PC-9 (cell line): Measurements from ENCODE around the gene MAGEF1. TPM values are rescaled to one million over a fixed set of nuclear protein-coding genes. Genes with fewer than 3 reads are reported as not detected.
"Not testable (repeated sequence)": the region's sequence is repeated elsewhere in the genome, so short reads cannot be mapped to it uniquely, and the experiment has no call there.

Experiments
- BruUV-seq: library from RNA; stranded (reverse); fragments of 400-500 nt; replicated peaks from 2 replicates; lab custom pipeline; 2021; lab: Mats Ljungman, UMichigan
- CTCF ChIA-PET: fragments of 300-600 bp; sonication (Branson Sonifier 250); formaldehyde crosslinking; loops from one replicate; lab custom pipeline; 2022; ENCODE audit warnings: antibody characterized with exemption; lab: Charles Lee
- POLR2A ChIA-PET: fragments of 300-600 bp; sonication (Branson Sonifier 250); formaldehyde crosslinking; loops from one replicate; lab custom pipeline; 2022; ENCODE audit warnings: antibody characterized with exemption; ENCODE audit not compliant: unreplicated experiment; lab: Charles Lee
- DNase-seq, 2 experiments: peaks; one replicate each; pipeline versions ENCODE4 v3.0.0 to v3.0.0-alpha.2; 2015 to 2022; ENCODE audit warnings: mixed read lengths in 1 of 2
- H2AFZ ChIP-seq: fragments of 200-600 bp; sonication (generic); 2 replicates; pipeline ENCODE4 v1.8.1; 2017; ENCODE audit warnings: antibody characterized with exemption
- H3F3A ChIP-seq: fragments of 200-600 bp; sonication (generic); 2 replicates; pipeline ENCODE4 v1.8.1; 2017; ENCODE audit warnings: antibody characterized with exemption, mild to moderate bottlenecking, low read depth; ENCODE audit not compliant: insufficient read depth
- H3K27ac ChIP-seq: fragments of 200-600 bp; sonication (generic); 2 replicates; pipeline ENCODE4 v1.6.1; 2016; ENCODE audit warnings: mixed run types
- H3K27me3 ChIP-seq: fragments of 200-600 bp; sonication (generic); 2 replicates; pipeline ENCODE4 v1.6.1; 2016; ENCODE audit warnings: low read depth, mixed run types; ENCODE audit not compliant: insufficient read depth
- H3K36me3 ChIP-seq: fragments of 200-600 bp; sonication (generic); 2 replicates; pipeline ENCODE4 v1.6.1; 2016; ENCODE audit warnings: low read depth, mixed run types
- H3K4me1 ChIP-seq: fragments of 200-600 bp; sonication (generic); replicated peaks from 2 replicates; pipeline ENCODE4 v1.6.1; 2016; ENCODE audit warnings: mixed run types; ENCODE audit not compliant: insufficient read depth
- H3K4me2 ChIP-seq: fragments of 200-600 bp; sonication (generic); 2 replicates; pipeline ENCODE4 v1.6.1; 2017; ENCODE audit warnings: mixed run types
- H3K4me3 ChIP-seq: fragments of 200-600 bp; sonication (generic); 2 replicates; pipeline ENCODE4 v1.6.1; 2016; ENCODE audit warnings: mixed run types
- H3K79me2 ChIP-seq: fragments of 200-600 bp; sonication (generic); 2 replicates; pipeline ENCODE4 v1.6.1; 2017; ENCODE audit warnings: low read depth, mixed run types
- H3K9me2 ChIP-seq: fragments of 200-600 bp; sonication (generic); 2 replicates; pipeline ENCODE4 v1.8.1; 2017; ENCODE audit warnings: mild to moderate bottlenecking; ENCODE audit not compliant: insufficient read depth
- H3K9me3 ChIP-seq: fragments of 200-600 bp; sonication (generic); 2 replicates; pipeline ENCODE4 v1.8.1; 2016; ENCODE audit warnings: low read depth; ENCODE audit not compliant: insufficient read depth
- H4K20me1 ChIP-seq: fragments of 200-600 bp; sonication (generic); 2 replicates; pipeline ENCODE4 v1.8.1; 2017; ENCODE audit not compliant: insufficient read depth
- EZH2 ChIP-seq: fragments of 200-600 bp; sonication (generic); IDR thresholded peaks from 2 replicates; pipeline ENCODE4 v1.8.0; 2017; ENCODE audit warnings: antibody characterized with exemption, low read depth
- intact Hi-C: fragments of 100-400 bp; cut with micrococcal nuclease; formaldehyde crosslinking; loops from one replicate; pipeline ENCODE4 v1.10.0; 2022; ENCODE audit not compliant: unreplicated experiment
- total RNA-seq: library from RNA; stranded (reverse); gene quantifications from 2 replicates; pipeline ENCODE4 v1.2.3, GENCODE V29; 2021
- TF ChIP-seq, protein P1 (sequence below): fragments of 200-600 bp; sonication (generic); conservative IDR thresholded peaks from 2 replicates; pipeline ENCODE4 v1.6.1; 2017; ENCODE audit warnings: mixed run types, antibody characterized with exemption, mild to moderate bottlenecking, moderate library complexity

MAGEF1 gene
- total RNA-seq, 1 experiment from 2014 or later, result 97.2 TPM

DNA sequence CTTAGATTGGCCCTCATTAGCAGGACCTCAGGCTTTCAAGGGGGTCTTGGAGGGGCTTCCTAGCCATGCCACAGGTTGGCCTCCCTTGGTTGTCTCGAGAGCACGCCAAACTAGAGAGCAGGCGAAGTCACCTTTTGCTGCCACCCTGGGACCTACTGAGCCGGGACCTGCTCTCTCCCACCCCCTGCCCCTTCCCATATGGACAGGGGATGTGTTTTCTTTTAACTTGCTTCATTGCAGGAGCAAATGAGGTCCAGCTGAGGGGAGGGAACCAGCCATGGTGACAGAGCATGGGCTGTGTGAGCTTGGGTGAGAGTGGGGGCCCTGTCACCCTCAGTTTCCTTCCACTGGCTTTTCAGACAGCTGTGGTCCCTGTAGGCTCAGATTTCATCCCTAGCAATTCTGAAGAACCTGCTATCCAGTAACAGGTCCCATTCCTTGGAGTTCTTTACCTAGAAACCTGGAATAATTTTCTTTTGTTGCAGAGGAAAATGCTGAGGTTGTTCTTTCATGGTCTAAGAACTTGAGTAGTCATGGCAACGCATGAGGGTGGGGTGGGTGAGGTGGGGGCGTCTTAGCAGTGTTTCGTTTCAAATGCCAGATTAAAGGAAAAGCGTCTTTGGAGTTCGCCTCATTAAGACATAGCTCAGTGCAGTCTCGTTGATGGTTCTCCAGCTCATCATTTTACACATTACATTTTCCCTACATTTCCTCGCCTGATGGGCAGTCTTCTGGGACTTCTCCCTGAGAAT is 20.1 kb upstream of the MAGEF1 start:
- Histone ChIP-seq H3K9me3 (no peaks in the 10 kb centered on the region), H3K4me1 (peaks cover 16% of the 10 kb centered on the region), H3K4me2 (no peak overlapping the region), H3K79me2 (no peaks in the 10 kb centered on the region), H3K36me3 (no peaks in the 10 kb centered on the region), H3F3A (peaks cover 2% of the 10 kb centered on the region; the same call in 1 of the 2 replicates), H3K27me3 (no peaks in the 10 kb centered on the region), H3K4me3 (no peak overlapping the region), H4K20me1 (no peaks in the 10 kb centered on the region), H2AFZ (no peak overlapping the region), H3K9me2 (no peaks in the 10 kb centered on the region), H3K27ac (no peak overlapping the region)
- CTCF ChIA-PET, result interaction anchor here (0.6 to 1.9 kb wide), 3 partner anchors 11 to 170 kb away, joined by 3 to 6 read pairs (median 5); partner anchors contain the start of gene EPHB3
- TF ChIP-seq, protein P1, sequence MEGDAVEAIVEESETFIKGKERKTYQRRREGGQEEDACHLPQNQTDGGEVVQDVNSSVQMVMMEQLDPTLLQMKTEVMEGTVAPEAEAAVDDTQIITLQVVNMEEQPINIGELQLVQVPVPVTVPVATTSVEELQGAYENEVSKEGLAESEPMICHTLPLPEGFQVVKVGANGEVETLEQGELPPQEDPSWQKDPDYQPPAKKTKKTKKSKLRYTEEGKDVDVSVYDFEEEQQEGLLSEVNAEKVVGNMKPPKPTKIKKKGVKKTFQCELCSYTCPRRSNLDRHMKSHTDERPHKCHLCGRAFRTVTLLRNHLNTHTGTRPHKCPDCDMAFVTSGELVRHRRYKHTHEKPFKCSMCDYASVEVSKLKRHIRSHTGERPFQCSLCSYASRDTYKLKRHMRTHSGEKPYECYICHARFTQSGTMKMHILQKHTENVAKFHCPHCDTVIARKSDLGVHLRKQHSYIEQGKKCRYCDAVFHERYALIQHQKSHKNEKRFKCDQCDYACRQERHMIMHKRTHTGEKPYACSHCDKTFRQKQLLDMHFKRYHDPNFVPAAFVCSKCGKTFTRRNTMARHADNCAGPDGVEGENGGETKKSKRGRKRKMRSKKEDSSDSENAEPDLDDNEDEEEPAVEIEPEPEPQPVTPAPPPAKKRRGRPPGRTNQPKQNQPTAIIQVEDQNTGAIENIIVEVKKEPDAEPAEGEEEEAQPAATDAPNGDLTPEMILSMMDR, result no peak
- no peak for TF ChIP-seq EZH2
- no peak for DNase-seq
- intact Hi-C loops, result no loop called here
- POLR2A ChIA-PET, result no interaction called here
- BruUV-seq, result no TSS peak

DNA sequence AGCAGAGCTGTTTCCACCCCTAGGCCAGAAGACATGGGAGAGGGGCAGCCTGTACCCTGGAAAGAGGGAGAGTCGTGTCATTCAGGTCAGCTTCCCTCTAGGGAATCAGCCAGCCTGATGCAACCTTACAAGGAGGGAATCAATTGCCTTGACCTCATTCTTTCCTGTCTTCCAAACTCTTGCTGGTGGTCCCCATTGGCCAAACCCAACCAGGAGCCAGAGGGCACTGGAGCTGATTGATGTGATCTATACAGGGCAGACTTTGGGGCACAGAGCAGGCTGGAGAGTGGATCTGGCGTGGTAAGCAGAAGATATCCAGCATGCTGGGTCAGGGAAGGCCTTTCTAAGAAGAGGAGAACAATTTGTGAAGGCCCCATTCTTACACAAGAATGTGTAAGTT is 19.1 kb upstream of the MAGEF1 start:
- no peaks in the 10 kb centered on the region for H3K27me3 ChIP-seq
- no peak overlapping the region for H3K27ac ChIP-seq
- POLR2A ChIA-PET, result no interaction called here
- no peak overlapping the region for H3K4me2 ChIP-seq
- H2AFZ ChIP-seq, result no peak overlapping the region
- DNase-seq, result no peak
- H4K20me1 ChIP-seq, result no peaks in the 10 kb centered on the region
- H3K9me2 ChIP-seq, result no peaks in the 10 kb centered on the region
- H3K79me2 ChIP-seq, result no peaks in the 10 kb centered on the region
- TF ChIP-seq, protein P1, result no peak
- TF ChIP-seq EZH2, result no peak
- intact Hi-C loops, result no loop called here
- H3F3A ChIP-seq, result no peaks in the 10 kb centered on the region
- no peaks in the 10 kb centered on the region for H3K36me3 ChIP-seq
- H3K4me3 ChIP-seq, result no peak overlapping the region
- no peaks in the 10 kb centered on the region for H3K9me3 ChIP-seq
- peaks cover 14% of the 10 kb centered on the region for H3K4me1 ChIP-seq
- CTCF ChIA-PET, result no interaction called here
- no TSS peak for BruUV-seq

DNA sequence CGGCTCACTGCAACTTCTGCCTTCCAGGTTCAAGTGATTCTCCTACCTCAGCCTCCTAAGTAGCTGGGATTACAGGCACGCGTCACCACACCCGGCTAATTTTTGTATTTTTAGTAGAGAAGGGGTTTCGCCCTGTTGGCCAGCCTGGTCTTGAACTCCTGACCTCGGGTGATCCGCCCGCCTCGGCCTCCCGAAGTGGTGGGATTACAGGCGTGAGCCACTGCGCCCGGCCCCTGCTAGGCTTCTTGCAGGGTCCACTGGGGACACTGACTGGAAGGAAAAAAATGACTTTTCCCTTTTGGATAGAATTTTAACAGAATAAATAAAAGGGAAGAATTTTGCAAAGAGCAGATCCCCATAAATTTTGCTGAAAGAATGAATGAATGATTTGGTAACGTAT is 17.3 kb upstream of the MAGEF1 start:
- CTCF ChIA-PET, result interaction anchor here (0.9 kb wide), 1 partner anchor 168 kb away, joined by 4 read pairs; the partner anchor contains the start of gene EPHB3
- H3K9me3 ChIP-seq, H3K27me3 ChIP-seq, H3K4me2 ChIP-seq, H2AFZ ChIP-seq, H3K79me2 ChIP-seq, H3K27ac ChIP-seq, H4K20me1 ChIP-seq, H3K4me3 ChIP-seq, POLR2A ChIA-PET, H3K36me3 ChIP-seq, H3F3A ChIP-seq, H3K9me2 ChIP-seq, BruUV-seq, DNase-seq: not testable (repeated sequence)
- H3K4me1 ChIP-seq, result peaks cover 14% of the 10 kb centered on the region
- intact Hi-C loops, result loop anchor here (5.0 kb wide), 1 partner anchor 92 kb away; no protein-coding TSS in a partner anchor
